Stimulated activated naive CD8-positive, alpha-beta T cell treated with anti-CD3 and anti-CD28 coated beads, Interleukin-15, Interleukin-2, amounts not matched to agents 100 ng/mL and 50 ng/mL, for 24 hours (primary cell): ENCODE measurements around the gene CNST.
A peak's percentile ranks its signal among the peaks of the same experiment; 100 is the strongest.
"Not testable (repeated sequence)": the region's sequence is repeated elsewhere in the genome, so short reads cannot be mapped to it uniquely, and the experiment has no call there.

Source experiments
- H3K27ac Mint-ChIP-seq: one replicate; pipeline ENCODE4 v1.8.0; 2021; ENCODE audit warnings: mild to moderate bottlenecking, mixed read lengths
- H3K27me3 Mint-ChIP-seq: one replicate; pipeline ENCODE4 v1.8.0; 2021; ENCODE audit warnings: mixed read lengths
- H3K36me3 Mint-ChIP-seq: one replicate; pipeline ENCODE4 v1.8.0; 2021; ENCODE audit warnings: low read depth, mixed read lengths
- H3K4me1 Mint-ChIP-seq: one replicate; pipeline ENCODE4 v1.8.0; 2021; ENCODE audit warnings: low read depth, mixed read lengths
- H3K4me3 Mint-ChIP-seq: one replicate; pipeline ENCODE4 v1.8.0; 2021; ENCODE audit warnings: mild to moderate bottlenecking, mixed read lengths
- H3K9me3 Mint-ChIP-seq: one replicate; pipeline ENCODE4 v1.8.0; 2021; ENCODE audit warnings: mixed read lengths

Gene CNST

GRCh38 chr1:246680190-246680589, 113.9 kb downstream of the CNST start:
- peaks cover under 1% of the 10 kb centered on the region for H3K9me3 Mint-ChIP-seq
- H3K27ac Mint-ChIP-seq, result no peak overlapping the region
- no peak overlapping the region for H3K4me3 Mint-ChIP-seq
- H3K27me3 Mint-ChIP-seq, result no peaks in the 10 kb centered on the region
- peaks cover 2% of the 10 kb centered on the region for H3K36me3 Mint-ChIP-seq
- H3K4me1 Mint-ChIP-seq, result no peaks in the 10 kb centered on the region

GRCh38 chr1:246680696-246681130, 114.5 kb downstream of the CNST start:
- Mint-ChIP-seq H3K4me1 (no peaks in the 10 kb centered on the region), H3K9me3 (no peaks in the 10 kb centered on the region), H3K36me3 (no peaks in the 10 kb centered on the region), H3K27me3 (no peaks in the 10 kb centered on the region), H3K4me3 (no peak overlapping the region), H3K27ac (no peak overlapping the region)

GRCh38 chr1:246681900-246682895, 115.9 kb downstream of the CNST start:
- Mint-ChIP-seq H3K4me3 (no peak overlapping the region), H3K27ac (no peak overlapping the region), H3K9me3 (no peaks in the 10 kb centered on the region), H3K4me1 (no peaks in the 10 kb centered on the region), H3K36me3 (no peaks in the 10 kb centered on the region), H3K27me3 (no peaks in the 10 kb centered on the region)

DNA sequence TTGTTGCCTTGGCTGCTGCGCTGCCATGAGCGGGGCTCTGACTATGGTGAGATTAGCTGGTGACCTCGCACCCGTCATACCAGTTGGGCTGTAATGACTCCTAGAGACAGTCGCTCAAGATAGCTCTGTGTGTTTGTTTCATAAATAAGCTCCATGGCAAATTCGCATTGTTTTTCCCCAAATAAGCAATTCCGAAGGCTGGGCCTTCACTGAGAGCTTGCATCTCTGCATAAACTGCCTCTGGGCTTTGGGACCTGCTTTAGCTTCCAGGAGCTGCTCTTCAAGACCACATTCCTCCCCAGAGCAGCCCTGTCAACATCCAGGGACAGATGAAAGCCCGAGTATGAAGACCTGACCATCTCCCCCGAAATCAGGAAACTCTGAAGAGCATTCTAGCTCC, 117.3 kb downstream of the CNST start:
- Mint-ChIP-seq H3K4me1 (no peaks in the 10 kb centered on the region), H3K9me3 (no peaks in the 10 kb centered on the region), H3K27me3 (no peaks in the 10 kb centered on the region), H3K27ac (no peak overlapping the region), H3K4me3 (no peak overlapping the region), H3K36me3 (no peaks in the 10 kb centered on the region)

- Mint-ChIP-seq H3K9me3 (no peaks in the 10 kb centered on the region), H3K36me3 (no peaks in the 10 kb centered on the region), H3K4me1 (no peaks in the 10 kb centered on the region), H3K27me3 (no peaks in the 10 kb centered on the region), H3K4me3 (no peak overlapping the region), H3K27ac (no peak overlapping the region)
Measured at GRCh38 chr1:246687002-246687401, 120.7 kb downstream of the CNST start.

- Mint-ChIP-seq H3K4me3 (no peak overlapping the region), H3K27ac (no peak overlapping the region), H3K4me1 (no peaks in the 10 kb centered on the region)
Measured at GRCh38 chr1:246689409-246690008, 123.3 kb downstream of the CNST start.

DNA sequence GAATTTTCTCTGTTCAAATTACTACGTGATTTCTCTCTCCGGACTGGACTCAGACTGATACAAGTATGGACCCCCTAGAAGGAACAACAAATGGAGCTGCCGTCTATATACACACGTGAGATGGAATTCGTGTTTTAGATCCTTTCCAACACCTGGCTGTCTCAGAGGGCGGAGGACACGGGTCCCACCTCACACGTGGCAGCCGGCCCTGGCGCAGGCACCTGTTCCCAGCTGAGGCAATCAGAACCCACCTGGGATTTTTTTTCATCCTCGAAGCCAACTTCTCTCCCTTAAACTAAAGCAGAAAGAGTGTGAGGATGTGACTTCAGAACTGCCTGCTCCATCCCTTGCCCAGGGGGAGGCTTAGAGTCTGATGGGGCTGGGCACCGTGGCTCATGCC, 123.8 kb downstream of the CNST start:
- Mint-ChIP-seq H3K9me3 (peaks cover 18% of the 10 kb centered on the region), H3K36me3 (no peaks in the 10 kb centered on the region), H3K4me1 (no peaks in the 10 kb centered on the region), H3K27me3 (no peaks in the 10 kb centered on the region), H3K27ac (no peak overlapping the region), H3K4me3 (no peak overlapping the region)

More at GRCh38 chr1:246689409-246690008, 123.3 kb downstream of the CNST start:
- H3K27me3 Mint-ChIP-seq, result no peaks in the 10 kb centered on the region
- H3K36me3 Mint-ChIP-seq, result no peaks in the 10 kb centered on the region
- peaks cover 14% of the 10 kb centered on the region for H3K9me3 Mint-ChIP-seq

GRCh38 chr1:246691622-246692495, 125.6 kb downstream of the CNST start:
- Mint-ChIP-seq H3K9me3 (peaks cover 18% of the 10 kb centered on the region), H3K27ac (no peak overlapping the region), H3K27me3 (no peaks in the 10 kb centered on the region), H3K36me3 (no peaks in the 10 kb centered on the region), H3K4me1 (no peaks in the 10 kb centered on the region), H3K4me3 (no peak overlapping the region)

DNA sequence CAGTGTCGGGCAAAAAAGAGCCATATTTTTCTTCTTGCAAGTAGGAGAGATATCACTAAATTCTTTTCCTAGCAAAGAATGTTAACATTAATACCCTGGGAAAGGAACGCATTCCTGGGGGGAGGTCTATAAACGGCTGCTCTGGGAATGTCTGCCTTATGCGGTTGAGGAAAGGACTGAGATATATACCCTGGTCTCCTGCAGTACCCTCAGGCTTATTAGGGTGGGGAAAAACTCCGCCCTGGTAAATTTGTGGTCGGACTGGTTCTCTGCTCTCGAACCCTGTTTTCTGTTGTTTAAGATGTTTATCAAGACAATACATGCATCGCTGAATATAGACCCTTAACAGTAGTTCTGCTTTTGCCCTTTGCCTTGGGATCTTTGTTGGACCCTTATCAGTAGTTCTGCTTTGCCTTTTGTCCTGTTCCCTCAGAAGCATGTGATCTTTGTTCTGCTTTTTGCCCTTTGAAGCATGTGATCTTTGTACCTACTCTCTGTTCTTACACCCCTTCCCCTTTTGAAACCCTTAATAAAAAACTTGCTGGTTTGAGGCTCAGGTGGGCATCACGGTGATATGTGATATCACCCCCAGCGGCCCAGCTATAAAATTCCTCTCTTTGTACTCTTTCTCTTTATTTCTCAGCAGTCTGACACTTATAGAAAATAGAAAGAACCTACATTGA, 128.1 kb downstream of the CNST start:
- not testable (repeated sequence) for H3K4me3 Mint-ChIP-seq, H3K36me3 Mint-ChIP-seq, H3K4me1 Mint-ChIP-seq, H3K27ac Mint-ChIP-seq, H3K27me3 Mint-ChIP-seq
- peaks cover 18% of the 10 kb centered on the region for H3K9me3 Mint-ChIP-seq

DNA sequence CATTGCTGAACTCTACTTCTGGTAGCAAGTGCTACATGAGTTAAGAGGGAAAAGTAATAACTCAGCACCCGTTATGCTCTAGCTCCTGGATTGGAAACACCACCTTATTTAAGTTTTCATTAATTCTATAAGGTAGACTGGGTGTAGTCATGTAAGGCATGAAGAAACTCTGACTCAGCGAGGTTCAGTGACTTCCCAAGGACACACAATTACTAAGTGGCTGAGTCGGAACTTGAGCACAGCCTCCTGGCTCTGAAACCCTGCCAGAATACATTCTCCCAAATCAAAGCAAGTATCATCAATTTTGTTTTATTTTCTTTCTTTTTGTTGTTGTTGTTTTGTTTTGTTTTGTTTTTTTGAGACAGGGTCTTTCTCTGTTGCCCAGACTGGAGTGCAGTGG, 128.9 kb downstream of the CNST start:
- H3K27ac Mint-ChIP-seq, result no peak overlapping the region
- no peak overlapping the region for H3K4me3 Mint-ChIP-seq
- H3K36me3 Mint-ChIP-seq, result no peaks in the 10 kb centered on the region
- H3K4me1 Mint-ChIP-seq, result peaks cover 7% of the 10 kb centered on the region
- peaks cover 18% of the 10 kb centered on the region for H3K9me3 Mint-ChIP-seq
- H3K27me3 Mint-ChIP-seq, result no peaks in the 10 kb centered on the region

DNA sequence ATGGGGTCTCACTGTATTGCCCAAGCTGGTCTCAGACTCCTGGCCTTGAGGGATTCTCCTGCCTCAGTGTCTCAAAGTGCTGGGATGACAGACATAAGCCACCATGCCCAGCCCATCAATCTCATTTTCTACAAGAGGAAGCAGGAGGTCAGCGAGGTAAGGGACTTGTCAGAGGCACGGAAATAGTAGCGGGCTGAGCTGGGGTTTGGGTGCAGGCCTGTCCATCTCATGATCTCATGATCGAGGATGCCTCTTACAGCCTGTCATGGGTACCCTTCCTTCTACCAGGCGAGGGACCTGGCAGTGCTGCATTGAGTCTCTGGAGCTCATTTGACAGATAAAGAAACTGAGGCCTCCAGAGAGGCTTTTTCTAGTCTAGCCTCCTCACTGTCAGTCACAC, 129.4 kb downstream of the CNST start:
- H3K27me3 Mint-ChIP-seq, result no peaks in the 10 kb centered on the region
- peaks cover 7% of the 10 kb centered on the region for H3K4me1 Mint-ChIP-seq
- H3K27ac Mint-ChIP-seq, result no peak overlapping the region
- H3K4me3 Mint-ChIP-seq, result no peak overlapping the region
- H3K36me3 Mint-ChIP-seq, result no peaks in the 10 kb centered on the region
- H3K9me3 Mint-ChIP-seq, result peaks cover 18% of the 10 kb centered on the region

DNA sequence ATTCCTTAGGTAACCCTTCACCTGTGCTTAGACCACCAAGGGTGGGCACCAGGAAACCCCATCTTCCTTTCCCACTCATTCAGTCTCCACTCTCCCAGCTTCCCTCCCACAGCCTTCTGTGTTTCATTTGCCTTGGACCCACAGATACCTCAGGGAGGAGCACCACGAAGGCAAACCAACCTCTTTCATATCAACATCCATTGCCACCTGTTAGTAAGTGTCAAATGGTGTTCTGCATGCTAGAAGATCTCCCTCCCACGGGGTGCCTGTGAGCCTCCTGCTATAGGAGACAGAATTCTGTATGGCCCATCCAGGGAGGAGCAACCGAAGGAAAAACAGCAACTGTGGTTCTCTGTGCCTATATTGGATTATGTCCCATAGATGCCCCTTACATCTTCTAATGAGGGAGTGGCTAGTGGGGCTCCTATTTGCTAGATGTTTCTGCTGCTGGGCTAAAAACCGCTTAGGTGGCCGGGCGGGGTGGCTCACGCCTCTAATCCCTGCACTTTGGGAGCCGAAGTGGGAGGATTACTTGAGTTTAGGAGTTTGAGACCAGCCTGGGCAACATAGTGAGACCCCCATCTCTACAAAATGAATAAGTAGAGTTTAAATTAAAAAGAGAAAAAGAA, 132.3 kb downstream of the CNST start:
- H3K27ac Mint-ChIP-seq, result peak overlapping the region; percentile 58
- H3K4me3 Mint-ChIP-seq, result peak overlapping the region; percentile 42
- peaks cover 12% of the 10 kb centered on the region for H3K9me3 Mint-ChIP-seq
- H3K36me3 Mint-ChIP-seq, result no peaks in the 10 kb centered on the region
- H3K27me3 Mint-ChIP-seq, result no peaks in the 10 kb centered on the region
- H3K4me1 Mint-ChIP-seq, result peaks cover 7% of the 10 kb centered on the region

- peaks cover 4% of the 10 kb centered on the region for H3K27me3 Mint-ChIP-seq
- peak overlapping the region; percentile 58 for H3K27ac Mint-ChIP-seq
- peaks cover 7% of the 10 kb centered on the region for H3K9me3 Mint-ChIP-seq
- no peaks in the 10 kb centered on the region for H3K36me3 Mint-ChIP-seq
- H3K4me3 Mint-ChIP-seq, result peak overlapping the region; percentile 42
- H3K4me1 Mint-ChIP-seq, result peaks cover 7% of the 10 kb centered on the region
Measured at GRCh38 chr1:246699095-246699735, 133.0 kb downstream of the CNST start.
